ENCODE data around the gene IPO11. TPM values are rescaled to one million over a fixed set of nuclear protein-coding genes. Genes with fewer than 3 reads are reported as not detected.

The IPO11 gene
- total and polyA plus RNA-seq, 8 donors = 27.0 to 42.6 (median 37.7) TPM

- Histone ChIP-seq H3K27ac (no peak overlapping the region), H3K4me3 (no peak overlapping the region), H3K36me3 (peaks cover 0 to 44% of the 10 kb centered on the region in 2 donors), H3K27me3 (no peaks in the 10 kb centered on the region), H3K4me1 (no peaks in the 10 kb centered on the region), H3K9me3 (no peaks in the 10 kb centered on the region)
- intact Hi-C loops (cut with DNase I) = no loop called here
- ATAC-seq = no peak
- TF ChIP-seq CTCF (IDR thresholded peaks at IDR 0.05) = no peak
- no peak for DNase-seq
These were observed 82.2 kb downstream of the IPO11 start for GRCh38 chr5:62494772-62495171.

GRCh38 chr5:62496876-62497275 lies 84.3 kb downstream of the IPO11 start:
- Histone ChIP-seq H3K9me3 (no peaks in the 10 kb centered on the region), H3K27me3 (no peaks in the 10 kb centered on the region), H3K4me3 (no peak overlapping the region), H3K27ac (no peak overlapping the region), H3K4me1 (no peaks in the 10 kb centered on the region), H3K36me3 (peaks cover 0 to 38% of the 10 kb centered on the region in 2 donors)
- no peak for DNase-seq
- TF ChIP-seq CTCF (IDR thresholded peaks at IDR 0.05) = no peak
- intact Hi-C loops (cut with DNase I) = no loop called here
- no peak for ATAC-seq

GRCh38 chr5:62498961-62499360 lies 86.4 kb downstream of the IPO11 start:
- ATAC-seq (no peak), DNase-seq (no peak)
- Histone ChIP-seq H3K27ac (no peak overlapping the region), H3K4me3 (no peak overlapping the region), H3K27me3 (no peaks in the 10 kb centered on the region), H3K4me1 (no peaks in the 10 kb centered on the region), H3K36me3 (peaks cover 0 to 30% of the 10 kb centered on the region in 2 donors), H3K9me3 (no peaks in the 10 kb centered on the region)
- TF ChIP-seq CTCF (IDR thresholded peaks at IDR 0.05) = no peak
- intact Hi-C loops (cut with DNase I) = no loop called here

- Histone ChIP-seq H3K27ac (no peak overlapping the region), H3K4me1 (no peaks in the 10 kb centered on the region), H3K27me3 (no peaks in the 10 kb centered on the region), H3K36me3 (peaks cover 0 to 27% of the 10 kb centered on the region in 2 donors), H3K4me3 (no peak overlapping the region), H3K9me3 (no peaks in the 10 kb centered on the region)
- TF ChIP-seq CTCF (IDR thresholded peaks at IDR 0.05) = no peak
- DNase-seq = no peak
- intact Hi-C loops (cut with DNase I) = no loop called here
- no peak for ATAC-seq
These were observed 87.2 kb downstream of the IPO11 start for GRCh38 chr5:62499756-62500155.

GRCh38 chr5:62502456-62503101 lies 90.0 kb downstream of the IPO11 start:
- ATAC-seq (no peak), DNase-seq (no peak)
- Histone ChIP-seq H3K36me3 (peaks cover 0 to 13% of the 10 kb centered on the region in 2 donors), H3K4me3 (no peak overlapping the region), H3K27ac (no peak overlapping the region), H3K4me1 (no peaks in the 10 kb centered on the region), H3K9me3 (no peaks in the 10 kb centered on the region), H3K27me3 (no peaks in the 10 kb centered on the region)
- intact Hi-C loops (cut with DNase I) = no loop called here
- TF ChIP-seq CTCF (IDR thresholded peaks at IDR 0.05) = no peak

All from left lung (tissue), 10 donors.